Measurements from ENCODE around the gene MISP3.

GRCh38 chr19:14054721-14055120 lies 17.9 kb upstream of the MISP3 start:
- TF ChIP-seq POLR2A (IDR thresholded peaks at IDR 0.05) (no peak), CTCF (IDR thresholded peaks at IDR 0.05) (no peak)
